HEK293T (cell line): Measurements from ENCODE around the gene CBARP.

Experiments used
- CTCF ChIA-PET: fragments of 350-600 bp; formaldehyde crosslinking; extraction: SDS; loops from one replicate; lab custom pipeline; 2021; ENCODE audit warnings: antibody characterized with exemption, inconsistent platforms; lab: Yijun Ruan, JAX
- POLR2A ChIA-PET: fragments of 350-600 bp; formaldehyde crosslinking; extraction: SDS; loops from one replicate; lab custom pipeline; 2020; ENCODE audit warnings: antibody characterized with exemption, inconsistent platforms; lab: Yijun Ruan, JAX
- DNase-seq: peaks from one replicate; pipeline ENCODE4 v3.0.0; 2012; ENCODE audit warnings: mixed read lengths; ENCODE audit errors: extremely low spot score
- ARNT ChIP-seq: fragments of 450-650 bp; IDR thresholded peaks from 2 replicates; pipeline ENCODE4 v1.6.1; 2017; ENCODE audit warnings: mild to moderate bottlenecking
- BHLHE40 ChIP-seq: fragments of 450-650 bp; IDR thresholded peaks from 2 replicates; pipeline ENCODE4 v1.6.1; 2016; ENCODE audit warnings: mild to moderate bottlenecking, moderate library complexity, borderline replicate concordance
- CTBP1 ChIP-seq: fragments of 450-650 bp; IDR thresholded peaks from 2 replicates; pipeline ENCODE4 v1.6.1; 2016; ENCODE audit warnings: borderline replicate concordance
- ELF4 ChIP-seq: fragments of 450-650 bp; IDR thresholded peaks from 2 replicates; pipeline ENCODE4 v1.6.1; 2017; ENCODE audit warnings: antibody characterized with exemption
- FOXA1 ChIP-seq: fragments of 450-650 bp; IDR thresholded peaks from 2 replicates; pipeline ENCODE4 v1.6.1; 2016; ENCODE audit warnings: mild to moderate bottlenecking
- FOXK2 ChIP-seq: fragments of 450-650 bp; IDR thresholded peaks from 2 replicates; pipeline ENCODE4 v1.6.1; 2016; ENCODE audit warnings: mild to moderate bottlenecking
- FOXM1 ChIP-seq: fragments of 450-650 bp; IDR thresholded peaks from 2 replicates; pipeline ENCODE4 v1.6.1; 2017; ENCODE audit warnings: mild to moderate bottlenecking, borderline replicate concordance
- HDGF ChIP-seq: fragments of 450-650 bp; IDR thresholded peaks from 2 replicates; pipeline ENCODE4 v1.6.1; 2017; ENCODE audit warnings: antibody characterized with exemption, borderline replicate concordance
- L3MBTL2 ChIP-seq: fragments of 450-650 bp; conservative IDR thresholded peaks from 2 replicates; pipeline ENCODE4 v1.6.1; 2016; ENCODE audit warnings: mild to moderate bottlenecking
- LEF1 ChIP-seq: fragments of 450-650 bp; IDR thresholded peaks from 2 replicates; pipeline ENCODE4 v1.6.1; 2017; ENCODE audit warnings: mild to moderate bottlenecking, borderline replicate concordance
- NFRKB ChIP-seq: fragments of 450-650 bp; IDR thresholded peaks from 2 replicates; pipeline ENCODE4 v1.6.1; 2016; ENCODE audit warnings: mild to moderate bottlenecking, moderate library complexity
- PKNOX1 ChIP-seq: fragments of 450-650 bp; IDR thresholded peaks from 2 replicates; pipeline ENCODE4 v1.6.1; 2016
- SP1 ChIP-seq: fragments of 450-650 bp; IDR thresholded peaks from 2 replicates; pipeline ENCODE4 v1.6.1; 2017
- SUZ12 ChIP-seq: fragments of 450-650 bp; IDR thresholded peaks from 2 replicates; pipeline ENCODE4 v1.6.1; 2016; ENCODE audit warnings: mild to moderate bottlenecking
- TARDBP ChIP-seq: fragments of 450-650 bp; IDR thresholded peaks from 2 replicates; pipeline ENCODE4 v1.6.1; 2016
- ZNF384 ChIP-seq: fragments of 450-650 bp; IDR thresholded peaks from 2 replicates; pipeline ENCODE4 v1.6.1; 2016

The CBARP gene

GRCh38 chr19:1280636-1281568 lies 43.1 kb upstream of the CBARP start:
- CTCF ChIA-PET, result interaction anchor here (1.0 kb wide), 1 partner anchor 12 kb away, joined by 4 read pairs; the partner anchor contains the start of gene CIRBP
- DNase-seq, result no peak

GRCh38 chr19:1279782-1280341 lies 42.1 kb upstream of the CBARP start:
- ChIA-PET POLR2A (interaction anchor here (1.5 to 2.3 kb wide), 2 partner anchors 11 to 75 kb away, joined by 3 to 33 read pairs; partner anchors contain the start of gene CIRBP), CTCF (interaction anchor here (0.7 to 1.0 kb wide), 3 partner anchors 11 to 103 kb away, joined by 3 to 4 read pairs (median 3); partner anchors contain the start of gene CIRBP)
- DNase-seq, result peak; percentile 77
- no peak for TF ChIP-seq HDGF
- no peak for TF ChIP-seq FOXA1
- TF ChIP-seq TARDBP, result no peak
- peak; percentile 41; the same call in 1 of the 2 replicates for TF ChIP-seq PKNOX1

More at GRCh38 chr19:1280636-1281568, 43.1 kb upstream of the CBARP start:
- no peak for TF ChIP-seq FOXK2
- no peak for TF ChIP-seq ELF4
- no peak for TF ChIP-seq SUZ12
- no peak for TF ChIP-seq BHLHE40
- no peak for TF ChIP-seq TARDBP
- no peak for TF ChIP-seq LEF1
- no peak for TF ChIP-seq ARNT
- TF ChIP-seq HDGF, result no peak
- POLR2A ChIA-PET, result interaction anchor here (2.3 kb wide), 1 partner anchor 12 kb away, joined by 33 read pairs; the partner anchor contains the start of gene CIRBP

GRCh38 chr19:1278713-1279660 lies 41.2 kb upstream of the CBARP start:
- ChIA-PET CTCF (interaction anchor here (0.5 to 0.7 kb wide), 2 partner anchors 104 to 452 kb away, joined by 3 to 4 read pairs; no protein-coding TSS in a partner anchor), POLR2A (interaction anchor here (0.6 to 2.3 kb wide), 3 partner anchors 10 to 314 kb away, joined by 3 to 33 read pairs (median 10); partner anchors contain the start of gene CIRBP)
- no peak for DNase-seq
- TF ChIP-seq FOXA1 (no peak), ZNF384 (no peak), LEF1 (no peak), ARNT (no peak), L3MBTL2 (no peak), HDGF (no peak), TARDBP (no peak), SP1 (no peak), BHLHE40 (no peak), ELF4 (no peak), CTBP1 (no peak), FOXM1 (no peak), FOXK2 (no peak), SUZ12 (no peak), NFRKB (no peak), PKNOX1 (no peak)

GRCh38 chr19:1278074-1278473 lies 40.3 kb upstream of the CBARP start:
- ChIA-PET POLR2A (interaction anchor here (0.6 to 1.8 kb wide), 3 partner anchors 9 to 315 kb away, joined by 3 to 16 read pairs (median 3); partner anchors contain the start of gene CIRBP), CTCF (no interaction called here)
- DNase-seq, result no peak
- TF ChIP-seq TARDBP (no peak), PKNOX1 (no peak), FOXA1 (no peak), BHLHE40 (no peak), ZNF384 (no peak), CTBP1 (no peak)

- CTCF ChIA-PET, result no interaction called here
- no peak for DNase-seq
- TF ChIP-seq SP1, result no peak
- TF ChIP-seq PKNOX1, result no peak
- TF ChIP-seq TARDBP, result no peak
- TF ChIP-seq FOXM1, result no peak
- no peak for TF ChIP-seq HDGF
- no peak for TF ChIP-seq CTBP1
- TF ChIP-seq NFRKB, result no peak
- TF ChIP-seq ELF4, result no peak
- POLR2A ChIA-PET, result interaction anchor here (0.9 to 1.8 kb wide), 2 partner anchors 8 to 14 kb away, joined by 3 to 16 read pairs; partner anchors contain the start of gene CIRBP
Measured at GRCh38 chr19:1277061-1277460, 39.3 kb upstream of the CBARP start.
